Gastrocnemius medialis (tissue), 4 donors: Measurements from ENCODE around the gene HCN2. TPM values are rescaled to one million over a fixed set of nuclear protein-coding genes. Genes with fewer than 3 reads are reported as not detected.
A peak's percentile ranks its signal among the peaks of the same experiment; 100 is the strongest.

Source experiments
- ATAC-seq, 2 donors: fragments of 150-250 bp; one replicate each; pipeline ENCODE4 v1.9.1; 2016
- DNase-seq, 2 donors: peaks; one replicate each; pipeline ENCODE4 v3.0.0-alpha.2; 2019
- H3K27ac ChIP-seq, 4 donors: fragments of 200-600 bp; sonication (generic); 1 replicate in 1 of 4; 2 replicates in 3 of 4; pipeline ENCODE4 v1.5.1; 2016 to 2018; ENCODE audit warnings: mild to moderate bottlenecking in 2 of 4, moderate library complexity in 1 of 4
- H3K27me3 ChIP-seq, 3 donors: fragments of 200-600 bp; sonication (generic) in 2 of 3; 1 replicate in 1 of 3; 2 replicates in 2 of 3; pipeline versions ENCODE4 v1.5.1 to v1.6.0; 2016 to 2019; ENCODE audit warnings: mild to moderate bottlenecking in 1 of 3, moderate library complexity in 1 of 3
- H3K36me3 ChIP-seq, 2 donors: fragments of 200-600 bp; sonication (generic) in 1 of 2; one replicate each; pipeline ENCODE4 v1.5.1; 2017 to 2018
- H3K4me1 ChIP-seq, 2 donors: fragments of 200-600 bp; sonication (generic) in 1 of 2; one replicate each; pipeline ENCODE4 v1.5.1; 2016 to 2017; ENCODE audit warnings: mild to moderate bottlenecking in 2 of 2
- H3K4me3 ChIP-seq, 4 donors: fragments of 200-600 bp; sonication (generic) in 3 of 4; 1 replicate in 1 of 4; 2 replicates in 3 of 4; pipeline ENCODE4 v1.5.1; 2016 to 2019; ENCODE audit warnings: mild to moderate bottlenecking in 2 of 4
- H3K9me3 ChIP-seq, 3 donors: fragments of 200-600 bp; sonication (generic) in 2 of 3; 1 replicate in 1 of 3; 2 replicates in 2 of 3; pipeline ENCODE4 v1.5.1; 2016 to 2019
- POLR2A ChIP-seq, 2 donors: fragments of 450-650 bp; IDR thresholded peaks; one replicate each; pipeline ENCODE4 v1.6.1; 2017; ENCODE audit warnings: antibody characterized with exemption in 2 of 2, mild to moderate bottlenecking in 2 of 2, moderate library complexity in 2 of 2
- in situ Hi-C, 4 donors: fragments of 200-750 bp; cut with MboI; loops; one replicate each; pipeline versions ENCODE4 v1.15.0 to v1.8.0; 2017; ENCODE audit warnings: low sequenced_read_pairs in 4 of 4
- intact Hi-C: fragments of 100-400 bp; cut with DNase I; formaldehyde crosslinking; loops from one replicate; pipeline ENCODE4 v1.15.1; 2023; ENCODE audit warnings: low total_unique reads
- total RNA-seq, 4 donors: library from RNA; depleted of rRNA; stranded (reverse); fragments of >200 nt; gene quantifications; one replicate each; pipeline versions ENCODE4 v1.1.0 to v1.2.3, GENCODE V29; 2016
- TF ChIP-seq, protein P1 (sequence below), 5 experiments: fragments of 450-650 bp in 3 of 5; fragments of 200-600 bp in 2 of 5; sonication (generic) in 2 of 5; IDR thresholded peaks in 4 of 5; conservative IDR thresholded peaks in 1 of 5; 1 replicate in 4 of 5; 2 replicates in 1 of 5; pipeline ENCODE4 v1.5.1; 2016 to 2019; ENCODE audit warnings: antibody characterized with exemption in 5 of 5, mild to moderate bottlenecking in 3 of 5, moderate library complexity in 3 of 5

Gene HCN2
- total RNA-seq, 4 donors from 2014 or later = 0.10 TPM; not detected in 3

DNA sequence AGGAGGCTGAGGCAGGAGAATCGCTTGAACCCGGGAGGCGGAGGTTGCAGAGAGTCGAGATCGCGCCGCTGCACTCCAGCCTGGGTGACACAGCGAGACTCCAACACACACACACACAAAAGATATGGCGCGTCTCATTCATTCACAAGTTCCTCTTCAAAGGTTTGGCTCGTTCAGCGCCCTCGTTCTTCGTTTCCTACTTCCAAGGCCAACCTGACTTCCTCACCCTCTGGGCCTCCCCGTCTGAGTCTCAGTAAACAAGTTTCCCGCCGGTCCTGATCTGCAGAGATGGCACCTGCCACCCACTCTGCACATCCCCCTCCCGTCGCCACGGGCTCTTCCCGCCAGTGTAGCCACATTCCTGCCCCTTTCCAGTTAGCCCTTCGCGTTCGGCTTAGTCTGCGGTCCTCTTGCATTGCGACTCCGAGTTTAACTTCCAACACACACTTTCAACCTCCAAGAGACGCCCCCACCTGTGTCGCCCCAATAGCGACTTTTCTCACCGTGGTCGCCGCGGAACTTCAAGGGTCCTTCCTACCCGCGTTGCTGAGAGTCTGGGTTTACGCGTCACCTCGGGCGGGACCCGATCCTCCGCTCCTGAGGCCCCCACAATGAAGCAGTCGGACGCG, 18.6 kb upstream of the HCN2 start:
- no peak for TF ChIP-seq POLR2A (IDR thresholded peaks at IDR 0.05)
- TF ChIP-seq, protein P1, sequence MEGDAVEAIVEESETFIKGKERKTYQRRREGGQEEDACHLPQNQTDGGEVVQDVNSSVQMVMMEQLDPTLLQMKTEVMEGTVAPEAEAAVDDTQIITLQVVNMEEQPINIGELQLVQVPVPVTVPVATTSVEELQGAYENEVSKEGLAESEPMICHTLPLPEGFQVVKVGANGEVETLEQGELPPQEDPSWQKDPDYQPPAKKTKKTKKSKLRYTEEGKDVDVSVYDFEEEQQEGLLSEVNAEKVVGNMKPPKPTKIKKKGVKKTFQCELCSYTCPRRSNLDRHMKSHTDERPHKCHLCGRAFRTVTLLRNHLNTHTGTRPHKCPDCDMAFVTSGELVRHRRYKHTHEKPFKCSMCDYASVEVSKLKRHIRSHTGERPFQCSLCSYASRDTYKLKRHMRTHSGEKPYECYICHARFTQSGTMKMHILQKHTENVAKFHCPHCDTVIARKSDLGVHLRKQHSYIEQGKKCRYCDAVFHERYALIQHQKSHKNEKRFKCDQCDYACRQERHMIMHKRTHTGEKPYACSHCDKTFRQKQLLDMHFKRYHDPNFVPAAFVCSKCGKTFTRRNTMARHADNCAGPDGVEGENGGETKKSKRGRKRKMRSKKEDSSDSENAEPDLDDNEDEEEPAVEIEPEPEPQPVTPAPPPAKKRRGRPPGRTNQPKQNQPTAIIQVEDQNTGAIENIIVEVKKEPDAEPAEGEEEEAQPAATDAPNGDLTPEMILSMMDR (IDR thresholded peaks at IDR 0.05 in 4 of 5, conservative IDR thresholded peaks at IDR 0.05 in 1 of 5) = no peak
- intact Hi-C loops = loop anchor here (5.0 to 10.0 kb wide), 2 partner anchors 84 to 644 kb away; no protein-coding TSS in a partner anchor

GRCh38 chr19:571566-571974, 18.1 kb upstream of the HCN2 start:
- intact Hi-C loops (loop anchor here (5.0 to 10.0 kb wide), 2 partner anchors 84 to 643 kb away; no protein-coding TSS in a partner anchor), in situ Hi-C loops (no loop called here)
- Histone ChIP-seq H3K36me3 (no peaks in the 10 kb centered on the region), H3K27me3 (peaks cover 4 to 8% (median 5%) of the 10 kb centered on the region in 3 donors), H3K9me3 (no peaks in the 10 kb centered on the region), H3K27ac (peak overlapping the region; percentile 68 to 100 (median 86)), H3K4me1 (peaks cover 33 to 43% of the 10 kb centered on the region in 2 donors), H3K4me3 (peak overlapping the region; percentile 56 to 99 (median 78))
- ATAC-seq (no peak), DNase-seq (no peak)
- TF ChIP-seq POLR2A (IDR thresholded peaks at IDR 0.05) = no peak
- TF ChIP-seq, protein P1 (IDR thresholded peaks at IDR 0.05 in 4 of 5, conservative IDR thresholded peaks at IDR 0.05 in 1 of 5) = no peak

More for the DNA sequence above, 18.6 kb upstream of the HCN2 start:
- Histone ChIP-seq H3K4me3 (peak overlapping the region; percentile 56 to 99 (median 78)), H3K36me3 (no peaks in the 10 kb centered on the region), H3K9me3 (no peaks in the 10 kb centered on the region), H3K27ac (peak overlapping the region; percentile 68 to 100 (median 86)), H3K27me3 (peaks cover 4 to 8% (median 5%) of the 10 kb centered on the region in 3 donors), H3K4me1 (peaks cover 27 to 38% of the 10 kb centered on the region in 2 donors)
- no peak for DNase-seq
- no peak for ATAC-seq
- in situ Hi-C loops = no loop called here

- Histone ChIP-seq H3K27ac (peak within 1 kb of the TSS; percentile 97 to 100 (median 99)), H3K4me1 (peaks cover 39 to 50% of the 10 kb centered on the region in 2 donors), H3K4me3 (peak within 1 kb of the TSS; percentile 85 to 100 (median 96)), H3K9me3 (no peaks in the 10 kb centered on the region), H3K27me3 (peaks cover 4 to 8% (median 5%) of the 10 kb centered on the region in 3 donors), H3K36me3 (no peaks in the 10 kb centered on the region)
- in situ Hi-C loops = no loop called here
- peak; percentile 49 to 58 for ATAC-seq
- peak; percentile 97 for DNase-seq
- TF ChIP-seq POLR2A (IDR thresholded peaks at IDR 0.05) = peak; percentile 99
- TF ChIP-seq, protein P1 (IDR thresholded peaks at IDR 0.05 in 4 of 5, conservative IDR thresholded peaks at IDR 0.05 in 1 of 5) = peak in 1 of 5 experiments; percentile 26
- intact Hi-C loops = loop anchor here (1.0 to 10.0 kb wide), 7 partner anchors 41 to 643 kb away; partner anchors contain the start of genes CDC34, FGF22, POLRMT and RNF126
These were observed 17.4 kb upstream of the HCN2 start, which contains the start of gene BSG for GRCh38 chr19:572140-572742. Gene BSG, plus strand, starts transcription at chr19:572596. Its CDS starts 39 bp downstream, at chr19:572635.

GRCh38 chr19:572743-573518, 16.8 kb upstream of the HCN2 start:
- in situ Hi-C loops (no loop called here), intact Hi-C loops (loop anchor here (1.0 to 10.0 kb wide), 7 partner anchors 42 to 642 kb away; partner anchors contain the start of genes CDC34, FGF22, POLRMT and RNF126)
- TF ChIP-seq, protein P1 (IDR thresholded peaks at IDR 0.05 in 4 of 5, conservative IDR thresholded peaks at IDR 0.05 in 1 of 5) = peak in 1 of 5 experiments; percentile 2
- no peak for TF ChIP-seq POLR2A (IDR thresholded peaks at IDR 0.05)
- H3K9me3 ChIP-seq = no peaks in the 10 kb centered on the region
- H3K36me3 ChIP-seq = no peaks in the 10 kb centered on the region
- peak overlapping the region; percentile 97 to 100 (median 99) for H3K27ac ChIP-seq
- ATAC-seq (peak; percentile 36 to 40), DNase-seq (peak; percentile 70 to 84)
- H3K4me1 ChIP-seq = peaks cover 43 to 57% of the 10 kb centered on the region in 2 donors
- peak overlapping the region; percentile 85 to 100 (median 96) for H3K4me3 ChIP-seq
- H3K27me3 ChIP-seq = peaks cover 4 to 8% (median 5%) of the 10 kb centered on the region in 3 donors
